Bronchial smooth muscle cell (primary cell): ENCODE results near the gene FLNB. TPM values are rescaled to one million over a fixed set of nuclear protein-coding genes. Genes with fewer than 3 reads are reported as not detected.

ENCODE experiments used
- total RNA-seq: library from RNA; depleted of rRNA; stranded (reverse); fragments of >200 nt; gene quantifications from 2 replicates; pipeline ENCODE4 v1.2.1, GENCODE V29; 2014

FLNB gene, protein sequence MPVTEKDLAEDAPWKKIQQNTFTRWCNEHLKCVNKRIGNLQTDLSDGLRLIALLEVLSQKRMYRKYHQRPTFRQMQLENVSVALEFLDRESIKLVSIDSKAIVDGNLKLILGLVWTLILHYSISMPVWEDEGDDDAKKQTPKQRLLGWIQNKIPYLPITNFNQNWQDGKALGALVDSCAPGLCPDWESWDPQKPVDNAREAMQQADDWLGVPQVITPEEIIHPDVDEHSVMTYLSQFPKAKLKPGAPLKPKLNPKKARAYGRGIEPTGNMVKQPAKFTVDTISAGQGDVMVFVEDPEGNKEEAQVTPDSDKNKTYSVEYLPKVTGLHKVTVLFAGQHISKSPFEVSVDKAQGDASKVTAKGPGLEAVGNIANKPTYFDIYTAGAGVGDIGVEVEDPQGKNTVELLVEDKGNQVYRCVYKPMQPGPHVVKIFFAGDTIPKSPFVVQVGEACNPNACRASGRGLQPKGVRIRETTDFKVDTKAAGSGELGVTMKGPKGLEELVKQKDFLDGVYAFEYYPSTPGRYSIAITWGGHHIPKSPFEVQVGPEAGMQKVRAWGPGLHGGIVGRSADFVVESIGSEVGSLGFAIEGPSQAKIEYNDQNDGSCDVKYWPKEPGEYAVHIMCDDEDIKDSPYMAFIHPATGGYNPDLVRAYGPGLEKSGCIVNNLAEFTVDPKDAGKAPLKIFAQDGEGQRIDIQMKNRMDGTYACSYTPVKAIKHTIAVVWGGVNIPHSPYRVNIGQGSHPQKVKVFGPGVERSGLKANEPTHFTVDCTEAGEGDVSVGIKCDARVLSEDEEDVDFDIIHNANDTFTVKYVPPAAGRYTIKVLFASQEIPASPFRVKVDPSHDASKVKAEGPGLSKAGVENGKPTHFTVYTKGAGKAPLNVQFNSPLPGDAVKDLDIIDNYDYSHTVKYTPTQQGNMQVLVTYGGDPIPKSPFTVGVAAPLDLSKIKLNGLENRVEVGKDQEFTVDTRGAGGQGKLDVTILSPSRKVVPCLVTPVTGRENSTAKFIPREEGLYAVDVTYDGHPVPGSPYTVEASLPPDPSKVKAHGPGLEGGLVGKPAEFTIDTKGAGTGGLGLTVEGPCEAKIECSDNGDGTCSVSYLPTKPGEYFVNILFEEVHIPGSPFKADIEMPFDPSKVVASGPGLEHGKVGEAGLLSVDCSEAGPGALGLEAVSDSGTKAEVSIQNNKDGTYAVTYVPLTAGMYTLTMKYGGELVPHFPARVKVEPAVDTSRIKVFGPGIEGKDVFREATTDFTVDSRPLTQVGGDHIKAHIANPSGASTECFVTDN (N-terminal part only)
- 54.0 and 59.4 TPM in 2 replicates for total RNA-seq

DNA sequence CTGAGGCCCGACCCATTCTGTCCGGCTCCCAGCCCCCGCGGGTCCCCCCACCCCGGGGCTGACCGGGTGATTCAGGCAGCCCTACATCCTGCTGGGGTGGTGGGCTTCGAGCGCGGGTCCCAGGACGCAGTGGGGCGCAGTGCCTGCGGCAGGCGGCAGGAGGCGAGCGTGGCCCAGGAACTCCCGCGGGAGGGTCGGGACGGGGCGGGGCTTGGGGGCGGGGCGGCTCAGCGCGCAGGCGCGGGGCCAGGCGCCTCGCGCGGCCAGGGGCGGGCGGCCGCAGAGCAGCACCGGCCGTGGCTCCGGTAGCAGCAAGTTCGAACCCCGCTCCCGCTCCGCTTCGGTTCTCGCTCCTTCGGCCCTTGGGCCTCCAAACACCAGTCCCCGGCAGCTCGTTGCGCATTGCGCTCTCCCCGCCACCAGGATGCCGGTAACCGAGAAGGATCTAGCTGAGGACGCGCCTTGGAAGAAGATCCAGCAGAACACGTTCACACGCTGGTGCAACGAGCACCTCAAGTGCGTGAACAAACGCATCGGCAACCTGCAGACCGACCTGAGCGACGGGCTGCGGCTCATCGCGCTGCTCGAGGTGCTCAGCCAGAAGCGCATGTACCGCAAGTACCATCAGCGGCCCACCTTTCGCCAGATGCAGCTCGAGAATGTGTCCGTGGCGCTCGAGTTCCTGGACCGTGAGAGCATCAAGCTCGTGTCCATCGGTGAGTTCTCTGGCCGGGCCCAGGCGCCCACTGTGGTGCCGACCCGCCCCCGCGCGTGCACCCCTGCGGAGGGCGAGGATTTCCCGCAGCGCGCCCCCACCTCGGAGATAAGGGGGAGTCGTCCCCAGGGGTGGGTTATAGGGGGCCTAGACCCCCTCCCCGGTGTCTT is at the start of gene FLNB:
Gene FLNB (plus strand): TSS at position 282 of the 885 bp plus-strand sequence. CDS start 143 bp downstream, at position 425.

GRCh38 chr3:58210761-58211460 is 202.7 kb downstream of the FLNB start, which contains the start of gene DNASE1L3:
Gene DNASE1L3 (minus strand): TSS chr3:58210972. CDS start chr3:58210906, 66 bp downstream.

Other genes starting within 250 kb of the FLNB start
- not detected in 2 replicates for gene DNASE1L3, start 202.6 kb downstream of the FLNB start, total RNA-seq
- 3.7 and 4.7 TPM in 2 replicates for gene ABHD6, start 229.4 kb downstream of the FLNB start, total RNA-seq